Ovary (tissue), 3 donors: ENCODE measurements around the gene YIF1A.

Experiments used
- POLR2A ChIP-seq: fragments of 450-650 bp; IDR thresholded peaks from one replicate; pipeline ENCODE4 v1.6.1; 2017; ENCODE audit warnings: antibody characterized with exemption, mild to moderate bottlenecking, moderate library complexity
- TF ChIP-seq, protein P1 (sequence below), 3 donors: fragments of 450-650 bp in 2 of 3; fragments of 200-600 bp in 1 of 3; IDR thresholded peaks; one replicate each; pipeline versions ENCODE4 v1.5.1 to v1.8.0; 2016 to 2022; ENCODE audit warnings: antibody characterized with exemption in 3 of 3, mild to moderate bottlenecking in 1 of 3
- donor health status: DM: no; HTN: no; CAD: no.

DNA sequence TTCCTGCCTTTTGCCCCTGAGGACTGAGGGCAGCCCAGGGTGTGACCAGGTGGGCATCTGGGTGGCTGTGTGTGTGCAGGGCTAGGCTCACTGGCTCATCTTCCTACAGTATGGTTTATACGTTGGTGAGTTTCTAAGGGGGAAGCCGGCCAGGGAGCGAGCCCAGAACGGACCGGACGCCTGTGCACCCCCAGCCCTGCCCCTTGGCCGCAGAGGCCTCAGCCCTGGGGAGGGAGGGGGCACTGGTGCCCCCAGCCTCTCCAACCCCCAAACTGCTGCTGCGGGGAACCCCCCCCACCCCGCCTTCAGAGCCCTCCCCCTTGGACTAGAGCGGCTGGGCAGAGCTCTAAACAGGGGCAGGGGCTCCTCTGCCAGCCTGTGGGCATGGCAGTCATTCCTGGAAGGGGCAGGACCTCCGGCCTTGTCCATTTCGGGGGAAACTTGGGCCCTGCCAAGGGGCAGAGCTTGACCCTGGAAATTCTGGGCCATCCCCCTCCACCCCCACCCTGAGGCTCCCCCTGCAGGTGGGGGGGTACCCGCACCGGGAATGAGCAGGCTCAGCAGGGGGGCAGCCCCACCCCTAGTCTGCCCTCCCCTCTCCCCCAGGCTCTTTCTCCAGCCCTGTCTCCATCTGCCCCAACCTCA lies 5.4 kb downstream of the YIF1A start:
- TF ChIP-seq, protein P1, sequence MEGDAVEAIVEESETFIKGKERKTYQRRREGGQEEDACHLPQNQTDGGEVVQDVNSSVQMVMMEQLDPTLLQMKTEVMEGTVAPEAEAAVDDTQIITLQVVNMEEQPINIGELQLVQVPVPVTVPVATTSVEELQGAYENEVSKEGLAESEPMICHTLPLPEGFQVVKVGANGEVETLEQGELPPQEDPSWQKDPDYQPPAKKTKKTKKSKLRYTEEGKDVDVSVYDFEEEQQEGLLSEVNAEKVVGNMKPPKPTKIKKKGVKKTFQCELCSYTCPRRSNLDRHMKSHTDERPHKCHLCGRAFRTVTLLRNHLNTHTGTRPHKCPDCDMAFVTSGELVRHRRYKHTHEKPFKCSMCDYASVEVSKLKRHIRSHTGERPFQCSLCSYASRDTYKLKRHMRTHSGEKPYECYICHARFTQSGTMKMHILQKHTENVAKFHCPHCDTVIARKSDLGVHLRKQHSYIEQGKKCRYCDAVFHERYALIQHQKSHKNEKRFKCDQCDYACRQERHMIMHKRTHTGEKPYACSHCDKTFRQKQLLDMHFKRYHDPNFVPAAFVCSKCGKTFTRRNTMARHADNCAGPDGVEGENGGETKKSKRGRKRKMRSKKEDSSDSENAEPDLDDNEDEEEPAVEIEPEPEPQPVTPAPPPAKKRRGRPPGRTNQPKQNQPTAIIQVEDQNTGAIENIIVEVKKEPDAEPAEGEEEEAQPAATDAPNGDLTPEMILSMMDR (IDR thresholded peaks at IDR 0.05) = no peak
- no peak for TF ChIP-seq POLR2A
